GM19351 (cell line): Measurements from ENCODE around the gene DUSP8.
A peak's percentile ranks its signal among the peaks of the same experiment; 100 is the strongest.
"Not testable (repeated sequence)": the region's sequence is repeated elsewhere in the genome, so short reads cannot be mapped to it uniquely, and the experiment has no call there.

Source experiments
- ATAC-seq: cut with Tn5 transposase; IDR thresholded peaks from one replicate; pipeline ENCODE4 v1.9.1; 2021; ENCODE audit warnings: mild to moderate bottlenecking, moderate library complexity; ENCODE audit not compliant: unreplicated experiment

DUSP8 gene

GRCh38 chr11:1572197-1573076, at the start of gene DUSP8:
Gene DUSP8 (minus strand): TSS chr11:1572271. CDS start chr11:1565826, 6,445 bp downstream.
- ATAC-seq = peak; percentile 65

GRCh38 chr11:1619449-1619848, 47.4 kb upstream of the DUSP8 start:
- ATAC-seq = no peak

GRCh38 chr11:1618231-1618630, 46.2 kb upstream of the DUSP8 start:
- no peak for ATAC-seq

- no peak for ATAC-seq
Observed at GRCh38 chr11:1608363-1608762, 36.3 kb upstream of the DUSP8 start, which contains the start of gene KRTAP5-3. Gene KRTAP5-3 (minus strand): TSS chr11:1608463. CDS start chr11:1608385, 78 bp downstream.

GRCh38 chr11:1607901-1608300, 35.8 kb upstream of the DUSP8 start:
- not testable (repeated sequence) for ATAC-seq

- not testable (repeated sequence) for ATAC-seq
Observed at GRCh38 chr11:1607156-1607845, 35.2 kb upstream of the DUSP8 start.

- peak; percentile 92 for ATAC-seq
Observed at GRCh38 chr11:1605923-1606322, 33.9 kb upstream of the DUSP8 start.

- ATAC-seq = no peak
Observed at GRCh38 chr11:1604711-1605110, 32.6 kb upstream of the DUSP8 start.

- no peak for ATAC-seq
Observed at GRCh38 chr11:1604181-1604580, 32.1 kb upstream of the DUSP8 start.

- ATAC-seq = no peak
Observed at GRCh38 chr11:1603629-1604028, 31.6 kb upstream of the DUSP8 start.

- ATAC-seq = not testable (repeated sequence)
Observed at GRCh38 chr11:1601663-1602062, 29.6 kb upstream of the DUSP8 start.

- no peak for ATAC-seq
Observed at GRCh38 chr11:1600626-1601025, 28.6 kb upstream of the DUSP8 start.

- no peak for ATAC-seq
Observed at GRCh38 chr11:1598816-1599215, 26.7 kb upstream of the DUSP8 start.

GRCh38 chr11:1598406-1598805, 26.3 kb upstream of the DUSP8 start:
- ATAC-seq = not testable (repeated sequence)

- ATAC-seq = no peak
Observed at GRCh38 chr11:1597994-1598380, 25.9 kb upstream of the DUSP8 start, which contains the start of gene KRTAP5-2. Gene KRTAP5-2 (minus strand): TSS chr11:1598294. CDS start chr11:1598250, 44 bp downstream.

- no peak for ATAC-seq
Observed at GRCh38 chr11:1597331-1597993, 25.4 kb upstream of the DUSP8 start.

GRCh38 chr11:1596576-1597121, 24.6 kb upstream of the DUSP8 start:
- not testable (repeated sequence) for ATAC-seq

GRCh38 chr11:1595994-1596575, 24.0 kb upstream of the DUSP8 start:
- ATAC-seq = not testable (repeated sequence)

GRCh38 chr11:1592628-1593027, 20.6 kb upstream of the DUSP8 start:
- no peak for ATAC-seq

GRCh38 chr11:1589996-1590395, 17.9 kb upstream of the DUSP8 start:
- no peak for ATAC-seq
